ENCODE results near the gene TOR4A.

The TOR4A gene

DNA sequence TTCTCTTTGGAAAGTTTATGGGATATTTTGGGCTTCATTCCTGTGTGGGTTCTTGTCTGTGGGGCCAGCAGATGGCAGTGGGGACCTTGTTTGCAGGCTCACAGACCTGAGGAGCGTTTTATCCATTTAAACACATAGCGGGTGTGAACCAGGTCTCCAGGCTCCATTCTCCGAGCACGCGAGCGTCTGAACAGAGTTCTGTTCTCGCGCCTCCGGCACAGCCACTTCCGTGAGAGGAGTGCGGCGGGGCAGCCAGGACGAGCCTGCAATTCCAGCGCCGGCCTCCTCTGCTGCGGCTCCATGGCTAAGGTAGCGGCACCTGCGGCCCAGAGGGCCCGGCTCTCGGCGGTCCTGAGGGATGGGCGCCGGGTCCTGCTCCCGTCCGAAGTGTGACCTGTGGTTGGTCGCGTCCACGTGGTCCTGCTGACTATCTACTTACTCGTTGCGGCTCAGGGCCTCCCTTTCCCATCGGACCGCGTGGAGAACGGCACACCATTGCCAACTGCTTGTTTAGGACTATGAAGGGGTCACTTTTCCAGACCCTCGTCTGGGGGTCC is 17.2 kb downstream of the TOR4A start:
- no peak for DNase-seq (ENCODE audit: low read depth in 1 of 2, low spot score in 1 of 2)
- Histone ChIP-seq H3K4me3 (replicated peaks; ENCODE audit: insufficient read depth, low read length) (no peak overlapping the region; the same call in 1 of the 2 replicates), H3K27me3 (ENCODE audit: insufficient read depth, poor library complexity, severe bottlenecking) (peaks cover 6% of the 10 kb centered on the region), H3K27ac (replicated peaks) (no peak overlapping the region)
- TF ChIP-seq SPI1 (IDR thresholded peaks at IDR 0.05; ENCODE audit: borderline replicate concordance, low read depth) (no peak), GABPA (IDR thresholded peaks at IDR 0.05; ENCODE audit: low read depth) (no peak), POLR2AphosphoS5 (IDR thresholded peaks at IDR 0.05; ENCODE audit: low read depth) (no peak), REST (IDR thresholded peaks at IDR 0.05; ENCODE audit: insufficient replicate concordance, low read depth) (no peak), CTCF (IDR thresholded peaks at IDR 0.05; ENCODE audit: insufficient read depth, low read length) (no peak)

GRCh38 chr9:137295238-137295811 is 17.8 kb downstream of the TOR4A start:
- peak overlapping the region; percentile 2; the same call in 1 of the 2 replicates for H3K4me3 ChIP-seq (replicated peaks; ENCODE audit: insufficient read depth, low read length)
- TF ChIP-seq SPI1 (IDR thresholded peaks at IDR 0.05; ENCODE audit: borderline replicate concordance, low read depth) (no peak), REST (IDR thresholded peaks at IDR 0.05; ENCODE audit: insufficient replicate concordance, low read depth) (no peak), POLR2AphosphoS5 (IDR thresholded peaks at IDR 0.05; ENCODE audit: low read depth) (no peak), CTCF (IDR thresholded peaks at IDR 0.05; ENCODE audit: insufficient read depth, low read length) (peak; percentile 15), GABPA (IDR thresholded peaks at IDR 0.05; ENCODE audit: low read depth) (no peak)
- no peak for DNase-seq (ENCODE audit: low read depth in 1 of 2, low spot score in 1 of 2)

GRCh38 chr9:137295849-137296669 is 18.5 kb downstream of the TOR4A start:
- Histone ChIP-seq H3K27me3 (ENCODE audit: insufficient read depth, poor library complexity, severe bottlenecking) (peaks cover 12% of the 10 kb centered on the region), H3K4me3 (replicated peaks; ENCODE audit: insufficient read depth, low read length) (no peak overlapping the region), H3K27ac (replicated peaks) (no peak overlapping the region)
- no peak for DNase-seq (ENCODE audit: low read depth in 1 of 2, low spot score in 1 of 2)
- TF ChIP-seq SPI1 (IDR thresholded peaks at IDR 0.05; ENCODE audit: borderline replicate concordance, low read depth): no peak
- TF ChIP-seq POLR2AphosphoS5 (IDR thresholded peaks at IDR 0.05; ENCODE audit: low read depth): no peak
- TF ChIP-seq CTCF (IDR thresholded peaks at IDR 0.05; ENCODE audit: insufficient read depth, low read length): no peak
- no peak for TF ChIP-seq REST (IDR thresholded peaks at IDR 0.05; ENCODE audit: insufficient replicate concordance, low read depth)
- TF ChIP-seq GABPA (IDR thresholded peaks at IDR 0.05; ENCODE audit: low read depth): no peak

More at GRCh38 chr9:137295238-137295811, 17.8 kb downstream of the TOR4A start:
- Histone ChIP-seq H3K27me3 (ENCODE audit: insufficient read depth, poor library complexity, severe bottlenecking) (peaks cover 9% of the 10 kb centered on the region), H3K27ac (replicated peaks) (no peak overlapping the region)

Measured in HL-60 (cell line).